GM21737 (cell line): ENCODE measurements around the gene ENPP7.
"Not testable (repeated sequence)": the region's sequence is repeated elsewhere in the genome, so short reads cannot be mapped to it uniquely, and the experiment has no call there.

Source experiments
- ATAC-seq: cut with Tn5 transposase; IDR thresholded peaks from one replicate; pipeline ENCODE4 v1.9.1; 2021; ENCODE audit warnings: mild to moderate bottlenecking, moderate library complexity; ENCODE audit not compliant: unreplicated experiment

ENPP7 gene

DNA sequence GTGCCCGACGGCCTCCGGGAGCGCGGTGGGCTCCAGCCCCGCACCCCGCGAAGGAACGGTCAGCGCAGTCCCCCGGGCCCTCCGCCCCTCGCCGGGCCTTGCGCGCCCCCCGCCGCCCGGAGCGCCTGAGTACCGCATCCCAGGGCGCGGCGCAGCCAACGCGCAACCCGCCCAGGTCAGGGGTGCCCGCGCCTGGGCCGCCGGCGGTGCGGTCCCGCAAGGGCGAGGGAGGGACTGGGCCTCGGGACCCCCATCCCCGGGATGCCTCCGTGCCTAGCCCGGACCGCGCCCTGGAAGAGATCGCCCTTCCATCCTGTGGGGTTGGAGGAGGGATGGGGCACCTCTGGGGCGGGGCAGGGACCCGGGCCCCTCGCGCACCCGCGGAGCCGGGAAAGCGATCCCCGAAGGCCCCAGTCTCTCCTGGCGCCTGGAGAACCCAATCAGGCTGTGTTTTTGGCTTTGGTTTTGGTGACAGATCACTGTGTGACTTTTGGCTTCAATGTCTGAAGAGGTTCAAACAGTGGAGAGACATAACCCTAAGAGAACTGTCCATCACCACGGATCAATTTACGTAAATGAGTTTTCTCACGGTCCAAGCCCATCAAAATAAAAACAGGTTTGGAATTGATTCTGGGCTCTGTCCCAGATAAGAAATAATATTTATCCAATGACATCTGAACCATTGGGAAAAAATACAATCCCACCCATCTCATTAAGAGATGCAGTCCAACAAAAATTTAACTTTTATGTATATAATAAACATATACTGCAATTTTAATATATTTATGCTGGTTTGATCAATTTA lies 17.8 kb downstream of the ENPP7 start:
- ATAC-seq: no peak

DNA sequence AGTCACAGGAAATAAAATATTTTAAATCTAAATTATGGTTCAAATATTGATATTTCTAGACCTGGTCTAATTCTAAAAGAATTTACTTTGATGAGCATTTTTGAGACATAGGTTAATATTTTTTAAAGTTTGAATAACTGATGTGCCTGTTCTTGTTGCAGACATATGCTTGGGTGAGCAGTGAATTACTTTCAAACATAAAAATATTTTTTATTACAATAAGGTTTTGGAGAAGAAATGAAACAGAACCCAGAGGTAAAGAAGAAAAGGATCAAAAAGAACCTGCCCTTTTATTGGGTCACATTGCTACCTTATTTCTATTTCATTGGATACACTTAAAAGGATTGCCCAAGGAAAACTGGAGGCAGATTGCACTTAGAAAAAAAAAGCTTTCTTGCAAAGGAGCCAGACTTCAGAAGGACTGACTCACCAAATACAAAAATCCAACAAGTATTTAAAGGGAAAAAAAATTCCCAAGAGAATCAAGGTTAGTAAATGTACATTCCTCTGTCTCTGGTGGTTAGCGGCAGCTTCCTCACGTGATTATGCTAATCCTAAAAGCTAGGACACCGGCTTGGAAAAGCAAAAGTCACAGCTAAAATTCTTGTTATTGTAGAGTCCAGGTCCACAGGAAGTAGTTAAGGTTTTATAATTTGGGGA lies 18.5 kb downstream of the ENPP7 start:
- no peak for ATAC-seq

DNA sequence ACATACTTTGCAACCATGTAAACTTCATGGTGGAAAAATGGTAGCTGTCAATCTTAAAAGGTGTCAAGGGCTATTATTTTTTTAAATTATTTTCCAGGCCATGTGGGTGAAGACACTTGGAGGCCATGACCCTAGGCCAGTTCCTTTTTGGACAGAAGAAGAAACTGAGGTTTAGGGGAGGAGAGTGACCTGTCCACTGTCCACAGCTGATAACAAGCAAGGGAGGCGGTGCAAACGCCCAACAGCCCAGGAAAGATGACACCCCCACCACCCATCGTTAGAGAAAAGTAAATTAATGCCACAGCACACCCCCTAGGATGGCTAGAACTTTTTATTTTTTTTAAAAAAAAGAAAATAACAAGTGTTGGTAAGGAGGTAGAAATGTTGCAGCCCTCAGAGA lies 19.2 kb downstream of the ENPP7 start:
- ATAC-seq: no peak

DNA sequence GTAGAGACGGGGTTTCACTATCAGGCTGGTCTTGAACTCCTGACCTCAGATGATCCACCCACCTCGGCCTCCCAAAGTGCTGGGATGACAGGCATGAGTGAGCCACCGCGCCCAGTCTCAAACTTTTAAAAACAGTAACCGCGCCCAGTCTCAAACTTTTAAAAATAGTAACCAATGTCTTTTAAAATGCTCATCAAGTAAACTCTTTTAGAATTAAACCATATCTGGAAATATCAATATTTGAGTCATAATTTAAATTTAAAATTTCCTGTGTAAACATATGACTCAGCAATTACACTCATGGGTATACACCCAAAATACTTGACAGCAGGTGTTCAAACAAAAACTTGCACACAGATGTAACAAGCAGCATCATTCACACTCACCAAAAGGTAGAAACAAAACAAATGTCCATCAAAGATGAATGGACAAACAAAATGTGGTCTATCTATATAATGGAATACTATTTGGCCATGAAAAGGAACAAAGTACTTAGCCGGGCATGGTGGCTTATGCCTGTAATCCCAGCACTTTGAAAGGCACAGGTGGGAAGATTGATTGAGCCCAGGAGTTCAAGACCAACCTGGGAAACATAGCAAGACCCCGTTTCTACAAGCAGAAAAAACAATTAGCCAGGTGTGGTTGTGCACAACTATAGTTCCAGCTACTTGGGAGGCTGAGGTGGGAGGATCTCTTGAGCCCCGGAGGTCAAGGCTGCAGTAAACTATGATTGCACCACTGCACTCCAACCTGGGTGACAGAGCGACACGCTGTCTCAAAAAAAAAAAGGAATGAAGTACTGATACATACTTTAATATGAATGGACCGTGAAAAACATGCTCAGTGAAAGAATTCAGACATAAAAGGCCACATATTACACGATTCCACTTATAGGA lies 20.2 kb downstream of the ENPP7 start:
- no peak for ATAC-seq

DNA sequence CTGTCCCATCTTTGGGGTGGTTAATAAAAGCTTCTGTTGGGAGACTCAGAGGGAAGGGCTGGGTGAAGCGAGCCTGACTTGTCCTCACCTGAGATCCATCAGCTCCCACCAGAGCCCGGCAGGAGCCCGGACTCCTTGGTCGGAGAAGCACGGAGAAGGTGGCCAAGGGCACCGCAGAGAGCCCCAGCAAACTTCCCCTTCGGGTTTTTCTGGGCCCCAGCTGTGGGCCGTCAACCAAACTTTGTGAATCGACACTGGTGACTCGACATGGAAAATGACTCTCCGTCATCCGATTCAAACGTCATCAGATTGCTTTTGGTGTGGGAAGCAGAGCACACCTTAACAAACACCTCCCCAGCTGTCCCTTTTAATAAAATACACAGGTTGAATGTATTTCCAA lies 21.4 kb downstream of the ENPP7 start:
- no peak for ATAC-seq

DNA sequence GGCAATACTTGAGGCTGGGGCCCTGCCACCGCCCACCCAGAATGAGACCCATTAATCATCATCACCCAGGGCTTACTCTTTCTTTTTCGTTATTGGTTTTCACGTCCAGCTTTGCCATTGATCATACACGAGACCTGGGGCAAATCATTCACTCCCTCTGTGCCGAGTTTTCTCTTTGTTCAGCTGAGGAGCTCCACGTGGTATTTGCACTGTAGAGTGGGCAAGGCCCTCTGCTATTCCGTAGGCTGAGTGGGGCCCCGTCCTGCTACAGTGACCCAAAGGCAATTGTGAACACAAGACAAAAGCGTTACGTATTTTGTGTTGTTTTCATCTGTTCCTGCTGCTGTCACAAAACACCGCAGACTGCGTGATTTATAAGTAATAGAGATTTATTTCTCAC lies 23.6 kb downstream of the ENPP7 start:
- ATAC-seq: no peak

DNA sequence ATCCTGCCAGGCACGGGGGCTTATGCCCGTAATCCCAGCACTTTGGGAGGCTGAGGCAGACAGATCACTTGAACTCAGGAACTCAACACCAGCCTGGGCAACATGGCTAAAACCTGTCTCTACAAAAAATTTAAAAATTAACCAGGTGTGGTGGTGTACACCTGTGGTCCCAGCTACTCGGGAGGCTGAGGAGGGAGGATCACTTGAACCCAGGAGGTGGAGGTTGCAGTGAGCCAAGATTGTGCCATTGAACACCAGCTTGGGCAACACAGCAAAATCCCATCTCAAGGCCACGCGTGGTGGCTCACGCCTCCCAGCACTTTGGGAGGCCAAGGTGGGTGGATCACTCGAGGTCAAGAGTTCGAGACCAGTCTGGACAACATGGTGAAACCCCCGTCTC lies 24.2 kb downstream of the ENPP7 start:
- not testable (repeated sequence) for ATAC-seq

DNA sequence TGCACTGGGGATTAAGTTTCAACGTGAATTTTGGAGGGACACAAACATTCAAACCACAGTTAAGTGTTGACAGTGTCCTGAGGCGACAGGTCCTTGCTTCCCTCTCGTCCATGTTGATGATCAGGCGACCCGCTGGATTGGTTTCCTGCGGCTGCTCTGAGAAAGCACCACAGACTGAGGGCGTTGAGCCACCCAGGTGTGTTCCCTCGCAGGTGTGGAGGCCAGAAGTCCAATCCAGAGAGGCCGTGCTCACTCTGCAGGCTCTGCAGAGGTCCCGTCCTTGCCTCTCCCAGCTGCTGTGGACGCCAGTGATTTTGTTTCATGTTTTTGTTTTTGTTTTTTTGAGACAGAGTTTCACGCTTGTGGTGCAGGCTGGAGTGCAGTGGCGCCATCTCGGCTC lies 24.8 kb downstream of the ENPP7 start:
- no peak for ATAC-seq

DNA sequence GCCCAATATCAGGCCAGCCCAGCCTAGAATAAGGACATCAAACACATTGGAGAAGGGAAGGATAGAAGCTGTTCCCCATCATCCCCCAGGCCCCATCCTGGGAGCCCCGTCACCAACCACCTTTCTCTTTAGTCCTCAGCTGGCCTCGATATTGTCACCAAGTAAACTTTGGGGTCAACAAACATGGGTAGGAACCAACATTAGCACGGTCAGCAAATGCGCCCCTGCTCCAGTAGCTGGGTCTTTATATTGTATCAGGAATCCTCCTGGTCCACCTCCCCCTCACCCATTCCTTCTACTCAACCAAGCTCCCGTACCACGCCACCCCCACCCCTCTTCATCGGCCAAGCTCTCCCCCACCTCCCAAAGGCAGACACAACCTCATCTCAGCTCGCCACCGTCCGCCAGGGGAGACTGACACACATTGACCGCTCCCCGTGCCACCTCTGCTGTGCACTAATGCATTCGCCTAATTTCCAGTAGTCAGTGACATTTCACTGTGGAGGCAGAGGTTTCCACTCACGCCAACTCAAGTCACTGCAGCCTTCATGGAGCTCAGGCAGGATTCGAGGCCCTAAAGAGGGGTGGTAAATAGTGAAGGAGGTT lies 26.5 kb downstream of the ENPP7 start:
- ATAC-seq: no peak

DNA sequence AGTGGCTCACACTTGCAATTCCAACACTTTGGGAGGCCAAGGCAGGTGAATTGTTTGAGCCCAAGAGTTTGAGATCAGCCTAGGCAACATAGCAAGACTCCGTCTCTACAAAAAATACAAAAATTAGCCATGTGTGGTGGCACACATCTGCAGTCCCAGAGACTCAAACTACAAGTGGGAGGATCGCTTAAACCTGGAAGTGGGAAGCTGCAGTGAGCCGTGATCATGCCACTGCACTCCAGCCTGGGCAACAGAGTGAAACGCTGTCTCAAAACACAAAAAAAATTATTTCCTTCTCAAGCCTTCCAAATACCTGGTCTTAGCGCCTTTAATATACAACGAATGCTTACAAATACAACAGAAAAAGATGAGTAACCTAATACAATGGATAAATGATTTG lies 27.5 kb downstream of the ENPP7 start:
- no peak for ATAC-seq

DNA sequence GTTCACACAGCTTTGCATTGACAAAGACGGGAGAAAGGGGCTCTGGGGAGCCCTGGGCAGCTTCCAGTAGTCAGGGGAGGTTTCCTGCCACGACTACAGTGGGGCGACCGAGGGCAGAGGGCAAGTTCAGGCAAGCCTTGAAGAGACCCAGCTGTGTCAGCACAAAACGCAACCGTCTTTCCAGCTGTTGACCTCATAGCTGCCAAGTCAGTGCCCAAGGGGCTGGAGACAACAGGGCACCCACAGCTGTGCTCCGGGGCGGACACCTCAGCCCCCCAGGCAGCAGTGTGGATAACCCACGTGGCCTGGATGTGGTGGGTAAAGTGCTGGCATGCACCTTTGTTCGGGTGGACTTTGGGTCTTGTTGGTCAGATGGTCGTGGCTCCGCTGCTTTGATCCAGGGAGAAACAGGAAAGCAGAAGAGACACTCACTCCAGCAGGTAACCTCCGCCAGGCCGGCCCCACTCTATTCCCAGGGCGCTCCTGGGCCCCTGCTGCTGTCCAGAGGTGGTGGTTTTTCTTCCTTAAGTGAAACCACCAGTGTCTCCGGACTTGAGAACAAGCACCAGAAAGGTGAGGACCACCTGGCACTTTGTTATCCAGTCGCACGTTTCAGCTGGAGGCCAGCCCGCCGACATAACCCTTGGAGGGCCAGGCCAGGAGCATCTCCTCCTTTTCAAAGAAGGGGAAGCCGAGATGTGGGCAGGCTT lies 29.6 kb downstream of the ENPP7 start:
- ATAC-seq: no peak

DNA sequence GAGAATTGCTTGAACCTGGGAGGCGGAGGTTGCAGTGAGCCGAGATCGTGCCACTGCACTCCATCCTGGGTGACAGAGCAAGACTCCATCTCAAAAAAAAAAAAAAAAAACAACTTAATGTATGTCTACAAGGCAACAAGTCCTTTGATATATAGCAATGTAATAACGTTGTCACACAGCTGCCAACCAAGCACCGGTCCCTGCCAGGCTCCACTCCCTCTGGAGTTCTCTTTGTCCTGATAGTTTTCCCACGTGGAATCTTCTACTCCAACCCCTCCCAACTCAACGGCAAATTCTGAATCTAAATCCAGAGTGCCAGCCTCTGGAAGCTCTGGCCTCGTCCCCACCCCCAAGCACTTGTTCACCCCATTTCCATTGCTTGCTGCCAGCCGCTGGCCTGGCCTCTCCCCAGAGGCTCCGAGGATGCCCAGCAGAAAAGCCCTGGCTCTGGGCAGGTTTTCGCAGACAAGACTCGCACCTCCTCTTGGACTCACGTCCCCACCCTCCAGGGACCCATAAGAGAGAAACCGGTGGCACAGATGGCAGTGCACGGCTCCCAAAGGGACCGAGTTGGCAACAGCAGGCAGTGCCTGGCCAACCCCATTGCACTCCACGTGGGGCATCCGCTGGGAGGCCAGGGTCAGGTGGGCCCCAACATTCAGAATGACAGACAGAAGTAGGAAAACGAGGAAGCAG lies 31.3 kb downstream of the ENPP7 start:
- no peak for ATAC-seq

DNA sequence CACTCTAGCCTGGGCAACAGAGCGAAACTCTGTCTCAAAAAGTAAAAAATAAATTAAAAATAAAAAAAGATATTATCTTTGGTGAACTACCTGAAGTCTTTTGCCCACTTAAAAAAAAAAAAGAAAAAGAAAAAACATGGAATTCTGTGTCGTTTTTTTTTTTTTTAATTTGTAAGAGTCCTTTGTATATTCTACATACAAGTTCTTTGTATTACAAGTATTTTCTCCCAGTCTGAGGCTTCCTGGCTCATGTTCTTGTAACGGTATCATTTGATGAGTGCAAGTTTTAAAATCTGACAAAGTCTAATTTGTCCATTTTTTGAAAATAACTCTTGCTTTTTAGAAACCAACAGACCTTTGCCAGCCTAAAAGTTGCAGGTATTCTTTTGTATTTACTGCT lies 35.0 kb downstream of the ENPP7 start:
- no peak for ATAC-seq

DNA sequence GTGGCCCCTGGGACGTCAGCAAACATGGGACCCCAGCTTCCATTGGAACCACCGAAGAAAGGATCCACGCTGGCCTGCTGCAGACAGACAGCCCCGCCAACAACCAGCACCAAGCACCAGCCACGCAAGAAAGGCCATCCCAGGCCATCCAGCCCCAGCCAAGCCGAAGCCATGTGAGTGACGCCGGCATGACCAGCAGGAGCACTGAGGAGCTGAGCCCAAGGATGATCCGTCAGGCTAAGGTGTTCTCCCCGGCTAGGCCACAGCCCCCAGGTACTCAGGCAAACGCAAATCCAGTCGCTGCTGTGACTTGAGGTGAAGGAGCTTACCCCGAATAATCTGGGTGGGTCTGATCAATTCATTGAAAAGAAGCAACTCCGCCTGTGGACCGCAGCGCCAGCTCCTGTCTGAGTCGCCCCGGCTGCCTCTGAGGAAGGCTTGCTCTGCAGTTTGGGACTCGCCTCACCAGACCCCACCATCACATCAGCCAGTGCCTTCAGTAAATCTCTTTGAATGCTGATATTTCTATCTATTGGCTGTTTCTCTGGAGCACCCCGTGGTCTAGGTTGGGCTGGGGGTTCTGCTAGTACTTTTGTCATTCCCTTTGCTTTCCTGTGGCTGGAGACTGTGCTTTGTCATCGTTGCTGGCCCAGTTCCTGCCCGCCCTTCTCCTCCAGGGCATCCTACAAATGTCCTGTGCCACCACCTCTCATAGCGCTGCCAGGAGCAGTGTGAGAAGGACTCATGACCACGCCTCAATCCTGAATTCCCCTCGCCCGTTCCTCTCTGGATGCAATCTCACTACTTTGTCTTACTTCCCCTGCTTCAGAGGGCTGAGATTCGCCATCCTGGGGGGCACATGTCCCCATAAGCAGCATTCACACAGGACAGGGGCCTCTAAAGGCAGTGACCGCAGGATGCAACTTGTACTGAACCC lies 39.1 kb downstream of the ENPP7 start:
- ATAC-seq: no peak

DNA sequence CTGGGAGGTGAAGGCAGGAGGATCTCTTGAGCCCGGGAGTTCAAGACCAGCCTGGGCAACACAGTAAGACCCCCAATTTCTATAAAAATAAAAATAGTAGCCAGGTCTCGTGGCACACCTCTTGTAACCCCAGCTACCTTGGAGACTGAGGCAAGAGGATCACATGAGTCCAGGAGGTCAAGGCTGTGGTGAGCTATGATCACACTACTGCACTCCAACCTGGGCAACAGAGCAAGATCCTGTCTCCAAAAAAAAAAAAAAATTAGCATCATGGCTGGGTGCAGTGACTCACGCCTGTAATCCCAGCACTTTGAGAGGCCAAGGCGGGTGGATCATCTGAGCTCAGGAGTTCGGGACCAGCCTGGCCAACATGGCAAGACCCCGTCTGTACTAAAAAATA lies 40.5 kb downstream of the ENPP7 start:
- no peak for ATAC-seq

DNA sequence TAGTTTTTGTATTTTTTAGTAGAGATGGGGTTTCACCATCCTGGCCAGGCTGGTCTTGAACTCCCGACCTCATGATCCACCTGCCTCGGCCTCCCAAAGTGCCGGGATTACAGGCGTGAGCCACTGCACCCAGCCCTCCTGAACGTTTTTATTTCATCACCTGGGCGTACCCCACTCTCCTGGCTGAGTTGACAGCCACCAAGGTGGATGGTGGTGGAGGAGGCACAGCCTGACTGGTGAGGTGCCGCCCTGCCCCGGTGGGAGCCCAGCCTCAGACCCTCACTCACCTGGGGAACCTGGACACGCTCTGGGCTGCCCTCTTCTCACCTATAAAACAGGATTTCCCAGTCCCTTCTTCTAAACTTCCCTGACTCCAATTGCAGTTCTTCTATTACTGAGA lies 42.0 kb downstream of the ENPP7 start:
- not testable (repeated sequence) for ATAC-seq

DNA sequence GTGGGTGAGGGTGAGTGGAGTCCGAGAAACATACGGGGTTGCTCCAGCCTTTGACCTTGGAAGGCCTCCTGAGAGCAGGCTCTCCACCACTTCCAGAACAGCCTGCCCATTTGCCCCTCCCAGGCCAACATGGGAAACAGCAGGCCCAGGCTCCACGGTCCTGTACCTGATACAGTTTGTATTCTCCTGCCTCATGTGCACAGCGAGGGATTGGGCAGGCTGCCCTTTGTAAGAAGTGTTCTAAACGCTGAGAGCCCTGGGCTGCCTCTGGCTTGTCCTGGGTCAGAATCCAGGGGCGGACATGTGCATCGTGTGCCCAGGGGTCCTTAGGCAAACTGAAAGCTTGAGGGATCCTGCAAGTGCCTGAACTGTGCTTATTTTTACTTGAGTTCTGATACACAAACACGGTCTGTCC lies 43.8 kb downstream of the ENPP7 start:
- ATAC-seq: no peak

DNA sequence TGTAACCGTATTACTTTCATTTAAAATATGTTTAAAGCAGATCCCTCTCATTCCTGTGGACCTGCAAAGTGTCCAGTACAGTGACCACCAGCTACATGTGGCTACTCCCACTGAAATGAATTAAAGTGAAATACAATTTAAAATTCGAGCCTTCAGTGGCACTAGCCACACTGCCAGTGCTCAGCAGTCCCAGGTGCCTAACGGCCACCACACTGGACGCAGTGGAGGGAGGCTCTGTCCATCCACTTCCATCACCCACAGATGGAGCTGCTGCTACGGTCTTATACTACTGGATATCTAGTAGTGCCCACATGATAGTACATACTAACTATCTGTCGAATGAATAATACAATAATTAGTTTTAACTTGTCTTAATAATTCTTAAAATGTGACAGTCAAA lies 44.9 kb downstream of the ENPP7 start:
- no peak for ATAC-seq
